ENCODE results near the gene PLCD3. TPM values are rescaled to one million over a fixed set of nuclear protein-coding genes. Genes with fewer than 3 reads are reported as not detected.

The PLCD3 gene
- total and polyA plus RNA-seq, 9 of the 15 experiments (the other 6 are each of a cell fraction or from before 2014, with no cell fraction given), result 0.20 to 22.6 (median 7.5) TPM

DNA sequence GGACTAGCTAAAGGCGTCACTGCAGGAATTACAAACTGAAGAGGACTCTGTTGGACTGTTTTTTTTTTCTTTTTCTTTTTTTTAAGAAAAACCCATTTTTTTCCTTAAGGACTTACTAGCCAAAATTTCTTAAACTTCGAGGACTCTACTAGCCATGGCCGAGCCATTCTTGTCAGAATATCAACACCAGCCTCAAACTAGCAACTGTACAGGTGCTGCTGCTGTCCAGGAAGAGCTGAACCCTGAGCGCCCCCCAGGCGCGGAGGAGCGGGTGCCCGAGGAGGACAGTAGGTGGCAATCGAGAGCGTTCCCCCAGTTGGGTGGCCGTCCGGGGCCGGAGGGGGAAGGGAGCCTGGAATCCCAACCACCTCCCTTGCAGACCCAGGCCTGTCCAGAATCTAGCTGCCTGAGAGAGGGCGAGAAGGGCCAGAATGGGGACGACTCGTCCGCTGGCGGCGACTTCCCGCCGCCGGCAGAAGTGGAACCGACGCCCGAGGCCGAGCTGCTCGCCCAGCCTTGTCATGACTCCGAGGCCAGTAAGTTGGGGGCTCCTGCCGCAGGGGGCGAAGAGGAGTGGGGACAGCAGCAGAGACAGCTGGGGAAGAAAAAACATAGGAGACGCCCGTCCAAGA is 16.8 kb upstream of the PLCD3 start (continued):
- TF ChIP-seq, protein P1, sequence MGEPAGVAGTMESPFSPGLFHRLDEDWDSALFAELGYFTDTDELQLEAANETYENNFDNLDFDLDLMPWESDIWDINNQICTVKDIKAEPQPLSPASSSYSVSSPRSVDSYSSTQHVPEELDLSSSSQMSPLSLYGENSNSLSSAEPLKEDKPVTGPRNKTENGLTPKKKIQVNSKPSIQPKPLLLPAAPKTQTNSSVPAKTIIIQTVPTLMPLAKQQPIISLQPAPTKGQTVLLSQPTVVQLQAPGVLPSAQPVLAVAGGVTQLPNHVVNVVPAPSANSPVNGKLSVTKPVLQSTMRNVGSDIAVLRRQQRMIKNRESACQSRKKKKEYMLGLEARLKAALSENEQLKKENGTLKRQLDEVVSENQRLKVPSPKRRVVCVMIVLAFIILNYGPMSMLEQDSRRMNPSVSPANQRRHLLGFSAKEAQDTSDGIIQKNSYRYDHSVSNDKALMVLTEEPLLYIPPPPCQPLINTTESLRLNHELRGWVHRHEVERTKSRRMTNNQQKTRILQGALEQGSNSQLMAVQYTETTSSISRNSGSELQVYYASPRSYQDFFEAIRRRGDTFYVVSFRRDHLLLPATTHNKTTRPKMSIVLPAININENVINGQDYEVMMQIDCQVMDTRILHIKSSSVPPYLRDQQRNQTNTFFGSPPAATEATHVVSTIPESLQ (CRISPR knock-in tag; IDR thresholded peaks at IDR 0.05), result peak; percentile 39; the same call in 1 of the 2 replicates
- no peak for TF ChIP-seq ZNF655 (CRISPR knock-in tag; IDR thresholded peaks at IDR 0.05)
- TF ChIP-seq TRIM24 (IDR thresholded peaks at IDR 0.05), result no peak
- no peak for TF ChIP-seq CHAMP1 (IDR thresholded peaks at IDR 0.05)
- TF ChIP-seq, protein P2, sequence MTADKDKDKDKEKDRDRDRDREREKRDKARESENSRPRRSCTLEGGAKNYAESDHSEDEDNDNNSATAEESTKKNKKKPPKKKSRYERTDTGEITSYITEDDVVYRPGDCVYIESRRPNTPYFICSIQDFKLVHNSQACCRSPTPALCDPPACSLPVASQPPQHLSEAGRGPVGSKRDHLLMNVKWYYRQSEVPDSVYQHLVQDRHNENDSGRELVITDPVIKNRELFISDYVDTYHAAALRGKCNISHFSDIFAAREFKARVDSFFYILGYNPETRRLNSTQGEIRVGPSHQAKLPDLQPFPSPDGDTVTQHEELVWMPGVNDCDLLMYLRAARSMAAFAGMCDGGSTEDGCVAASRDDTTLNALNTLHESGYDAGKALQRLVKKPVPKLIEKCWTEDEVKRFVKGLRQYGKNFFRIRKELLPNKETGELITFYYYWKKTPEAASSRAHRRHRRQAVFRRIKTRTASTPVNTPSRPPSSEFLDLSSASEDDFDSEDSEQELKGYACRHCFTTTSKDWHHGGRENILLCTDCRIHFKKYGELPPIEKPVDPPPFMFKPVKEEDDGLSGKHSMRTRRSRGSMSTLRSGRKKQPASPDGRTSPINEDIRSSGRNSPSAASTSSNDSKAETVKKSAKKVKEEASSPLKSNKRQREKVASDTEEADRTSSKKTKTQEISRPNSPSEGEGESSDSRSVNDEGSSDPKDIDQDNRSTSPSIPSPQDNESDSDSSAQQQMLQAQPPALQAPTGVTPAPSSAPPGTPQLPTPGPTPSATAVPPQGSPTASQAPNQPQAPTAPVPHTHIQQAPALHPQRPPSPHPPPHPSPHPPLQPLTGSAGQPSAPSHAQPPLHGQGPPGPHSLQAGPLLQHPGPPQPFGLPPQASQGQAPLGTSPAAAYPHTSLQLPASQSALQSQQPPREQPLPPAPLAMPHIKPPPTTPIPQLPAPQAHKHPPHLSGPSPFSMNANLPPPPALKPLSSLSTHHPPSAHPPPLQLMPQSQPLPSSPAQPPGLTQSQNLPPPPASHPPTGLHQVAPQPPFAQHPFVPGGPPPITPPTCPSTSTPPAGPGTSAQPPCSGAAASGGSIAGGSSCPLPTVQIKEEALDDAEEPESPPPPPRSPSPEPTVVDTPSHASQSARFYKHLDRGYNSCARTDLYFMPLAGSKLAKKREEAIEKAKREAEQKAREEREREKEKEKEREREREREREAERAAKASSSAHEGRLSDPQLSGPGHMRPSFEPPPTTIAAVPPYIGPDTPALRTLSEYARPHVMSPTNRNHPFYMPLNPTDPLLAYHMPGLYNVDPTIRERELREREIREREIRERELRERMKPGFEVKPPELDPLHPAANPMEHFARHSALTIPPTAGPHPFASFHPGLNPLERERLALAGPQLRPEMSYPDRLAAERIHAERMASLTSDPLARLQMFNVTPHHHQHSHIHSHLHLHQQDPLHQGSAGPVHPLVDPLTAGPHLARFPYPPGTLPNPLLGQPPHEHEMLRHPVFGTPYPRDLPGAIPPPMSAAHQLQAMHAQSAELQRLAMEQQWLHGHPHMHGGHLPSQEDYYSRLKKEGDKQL (CRISPR knock-in tag; IDR thresholded peaks at IDR 0.05; ENCODE audit: borderline replicate concordance), result peak; percentile 73; the same call in 1 of the 2 replicates
- no peak for TF ChIP-seq SIRT6 (IDR thresholded peaks at IDR 0.05; ENCODE audit: low read depth, low read length)
- 0 out of 2 replicates have a peak, but pooled peaks have one; percentile 6 for TF ChIP-seq ETV1 (tag; conservative IDR thresholded peaks at IDR 0.05; ENCODE audit: low read depth)
- TF ChIP-seq POLR2G (IDR thresholded peaks at IDR 0.05; ENCODE audit: low read depth, low read length), result peak; percentile 78
- TF ChIP-seq ZNF41 (CRISPR knock-in tag; conservative IDR thresholded peaks at IDR 0.05), result no peak
- TF ChIP-seq RUNX1 (IDR thresholded peaks at IDR 0.05; ENCODE audit: low read depth), result no peak
- no peak for TF ChIP-seq HLTF (IDR thresholded peaks at IDR 0.05)
- TF ChIP-seq ZNF398 (CRISPR knock-in tag; IDR thresholded peaks at IDR 0.05), result no peak
- 0 out of 2 replicates have a peak, but pooled peaks have one; percentile 36 for TF ChIP-seq PHF21A (IDR thresholded peaks at IDR 0.05; ENCODE audit: borderline replicate concordance, low read depth)
- 0 out of 2 replicates have a peak, but pooled peaks have one; percentile 36 for TF ChIP-seq ZNF274 (IDR thresholded peaks at IDR 0.05; ENCODE audit: borderline replicate concordance, low read depth, low read length)

Measured in K562 (cell line).